Measurements from ENCODE around the gene MLANA.

DNA sequence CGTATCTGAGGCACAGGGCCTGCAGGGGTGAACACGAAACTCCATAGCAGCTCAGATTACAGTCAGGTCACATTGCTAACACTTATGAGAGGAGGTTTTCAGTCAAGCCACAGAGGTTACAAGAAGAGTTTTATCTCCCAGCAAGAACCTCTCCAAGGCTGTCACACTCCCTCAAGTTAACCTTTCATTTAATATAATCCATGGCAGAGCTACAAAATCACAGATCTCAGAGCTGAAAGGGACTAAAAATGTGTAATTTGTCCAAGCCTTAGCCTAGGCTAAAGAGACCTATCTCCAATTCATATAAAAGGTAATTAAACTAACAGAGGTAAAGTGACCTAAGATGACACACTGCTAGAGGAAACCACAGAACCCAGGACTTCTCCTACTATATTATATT, 57.2 kb downstream of the MLANA start:
- TF ChIP-seq, protein P1, sequence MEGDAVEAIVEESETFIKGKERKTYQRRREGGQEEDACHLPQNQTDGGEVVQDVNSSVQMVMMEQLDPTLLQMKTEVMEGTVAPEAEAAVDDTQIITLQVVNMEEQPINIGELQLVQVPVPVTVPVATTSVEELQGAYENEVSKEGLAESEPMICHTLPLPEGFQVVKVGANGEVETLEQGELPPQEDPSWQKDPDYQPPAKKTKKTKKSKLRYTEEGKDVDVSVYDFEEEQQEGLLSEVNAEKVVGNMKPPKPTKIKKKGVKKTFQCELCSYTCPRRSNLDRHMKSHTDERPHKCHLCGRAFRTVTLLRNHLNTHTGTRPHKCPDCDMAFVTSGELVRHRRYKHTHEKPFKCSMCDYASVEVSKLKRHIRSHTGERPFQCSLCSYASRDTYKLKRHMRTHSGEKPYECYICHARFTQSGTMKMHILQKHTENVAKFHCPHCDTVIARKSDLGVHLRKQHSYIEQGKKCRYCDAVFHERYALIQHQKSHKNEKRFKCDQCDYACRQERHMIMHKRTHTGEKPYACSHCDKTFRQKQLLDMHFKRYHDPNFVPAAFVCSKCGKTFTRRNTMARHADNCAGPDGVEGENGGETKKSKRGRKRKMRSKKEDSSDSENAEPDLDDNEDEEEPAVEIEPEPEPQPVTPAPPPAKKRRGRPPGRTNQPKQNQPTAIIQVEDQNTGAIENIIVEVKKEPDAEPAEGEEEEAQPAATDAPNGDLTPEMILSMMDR (conservative IDR thresholded peaks at IDR 0.05 in 1 of 2, IDR thresholded peaks at IDR 0.05 in 1 of 2; ENCODE audit: low read depth in 1 of 2, low read length in 2 of 2), result no peak
- no peak for TF ChIP-seq EZH2 (IDR thresholded peaks at IDR 0.05; ENCODE audit: low read length, missing control alignments)

All from fibroblast of lung (primary cell).